ENCODE measurements around the gene TIAM2. TPM values are rescaled to one million over a fixed set of nuclear protein-coding genes. Genes with fewer than 3 reads are reported as not detected.
A peak's percentile ranks its signal among the peaks of the same experiment; 100 is the strongest.

Gene TIAM2
- total RNA-seq, 2 donors from 2014 or later = 5.1 to 6.7 TPM

DNA sequence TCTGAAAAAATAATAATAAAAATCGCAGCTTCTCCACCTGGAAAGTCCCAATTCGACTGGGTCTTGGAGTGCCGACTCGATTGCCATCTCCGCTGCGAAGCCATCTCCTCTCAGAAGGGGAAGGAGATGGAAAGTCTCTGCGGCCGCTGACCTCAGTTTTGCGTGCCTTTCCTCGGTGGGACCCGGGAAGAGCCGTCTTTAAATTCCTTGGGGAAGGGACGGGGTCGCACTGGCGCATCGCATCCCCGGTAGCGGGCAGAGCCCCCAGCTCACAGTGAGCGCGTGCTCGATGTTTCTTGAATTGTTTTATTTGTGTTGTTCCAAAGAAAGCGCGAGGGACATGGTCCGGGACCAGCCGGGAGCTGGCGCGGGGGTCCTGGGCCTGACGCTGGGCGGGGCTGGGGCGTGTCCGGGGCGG is 270 bp upstream of the TIAM2 start:
- intact Hi-C loops (cut with DNase I) = no loop called here
- no peaks in the 10 kb centered on the region for H3K36me3 ChIP-seq

DNA sequence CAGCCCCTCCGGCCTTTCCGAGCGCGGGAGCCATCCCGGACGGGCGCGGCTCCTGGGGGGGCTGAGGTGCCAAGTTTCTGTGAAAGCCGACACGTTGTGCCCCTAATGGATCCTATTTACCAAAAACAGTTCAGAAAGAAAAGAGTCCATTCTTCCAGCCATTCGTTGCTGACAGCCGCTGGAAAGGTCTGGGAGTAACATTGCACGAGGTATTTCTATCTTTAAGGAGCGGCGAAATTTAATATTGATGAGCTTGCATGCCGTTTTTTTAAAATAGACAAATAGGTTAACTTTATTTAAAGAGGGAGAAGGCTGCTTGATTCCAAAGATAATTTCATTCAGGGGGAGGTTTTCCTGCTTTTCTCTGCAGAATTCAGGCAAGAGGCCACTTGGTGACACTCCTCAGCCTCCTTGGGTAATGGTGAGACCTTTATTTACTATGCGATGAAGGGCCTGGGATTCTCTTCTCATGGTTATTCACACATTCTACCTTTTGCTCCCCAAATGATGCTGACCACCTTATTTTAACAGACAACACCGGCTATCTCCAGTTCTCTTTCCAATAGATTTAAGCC is 988 bp downstream of the TIAM2 start:
- no peak overlapping the region for H3K27ac ChIP-seq
- H3K27me3 ChIP-seq = peaks cover 15% of the 10 kb centered on the region
- TF ChIP-seq, protein P1, sequence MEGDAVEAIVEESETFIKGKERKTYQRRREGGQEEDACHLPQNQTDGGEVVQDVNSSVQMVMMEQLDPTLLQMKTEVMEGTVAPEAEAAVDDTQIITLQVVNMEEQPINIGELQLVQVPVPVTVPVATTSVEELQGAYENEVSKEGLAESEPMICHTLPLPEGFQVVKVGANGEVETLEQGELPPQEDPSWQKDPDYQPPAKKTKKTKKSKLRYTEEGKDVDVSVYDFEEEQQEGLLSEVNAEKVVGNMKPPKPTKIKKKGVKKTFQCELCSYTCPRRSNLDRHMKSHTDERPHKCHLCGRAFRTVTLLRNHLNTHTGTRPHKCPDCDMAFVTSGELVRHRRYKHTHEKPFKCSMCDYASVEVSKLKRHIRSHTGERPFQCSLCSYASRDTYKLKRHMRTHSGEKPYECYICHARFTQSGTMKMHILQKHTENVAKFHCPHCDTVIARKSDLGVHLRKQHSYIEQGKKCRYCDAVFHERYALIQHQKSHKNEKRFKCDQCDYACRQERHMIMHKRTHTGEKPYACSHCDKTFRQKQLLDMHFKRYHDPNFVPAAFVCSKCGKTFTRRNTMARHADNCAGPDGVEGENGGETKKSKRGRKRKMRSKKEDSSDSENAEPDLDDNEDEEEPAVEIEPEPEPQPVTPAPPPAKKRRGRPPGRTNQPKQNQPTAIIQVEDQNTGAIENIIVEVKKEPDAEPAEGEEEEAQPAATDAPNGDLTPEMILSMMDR (IDR thresholded peaks at IDR 0.05) = no peak
- intact Hi-C loops (cut with DNase I) = no loop called here
- H3K4me1 ChIP-seq = no peaks in the 10 kb centered on the region
- DNase-seq = no peak
- peak overlapping the region; percentile 26 to 46 for H3K9ac ChIP-seq (ENCODE audit: low read depth in 2 of 2, low read length in 2 of 2)
- H3K9me3 ChIP-seq = no peaks in the 10 kb centered on the region
- peak overlapping the region; percentile 46 for H3K4me3 ChIP-seq
- no peaks in the 10 kb centered on the region for H3K36me3 ChIP-seq

More for the DNA sequence above, 270 bp upstream of the TIAM2 start:
- no peak overlapping the region for H3K27ac ChIP-seq
- peaks cover 15% of the 10 kb centered on the region for H3K27me3 ChIP-seq
- H3K4me3 ChIP-seq = peak overlapping the region; percentile 46
- no peaks in the 10 kb centered on the region for H3K4me1 ChIP-seq
- TF ChIP-seq, protein P1 (IDR thresholded peaks at IDR 0.05) = no peak
- no peaks in the 10 kb centered on the region for H3K9me3 ChIP-seq
- H3K9ac ChIP-seq (ENCODE audit: low read depth in 2 of 2, low read length in 2 of 2) = no peak overlapping the region
- DNase-seq = no peak

DNA sequence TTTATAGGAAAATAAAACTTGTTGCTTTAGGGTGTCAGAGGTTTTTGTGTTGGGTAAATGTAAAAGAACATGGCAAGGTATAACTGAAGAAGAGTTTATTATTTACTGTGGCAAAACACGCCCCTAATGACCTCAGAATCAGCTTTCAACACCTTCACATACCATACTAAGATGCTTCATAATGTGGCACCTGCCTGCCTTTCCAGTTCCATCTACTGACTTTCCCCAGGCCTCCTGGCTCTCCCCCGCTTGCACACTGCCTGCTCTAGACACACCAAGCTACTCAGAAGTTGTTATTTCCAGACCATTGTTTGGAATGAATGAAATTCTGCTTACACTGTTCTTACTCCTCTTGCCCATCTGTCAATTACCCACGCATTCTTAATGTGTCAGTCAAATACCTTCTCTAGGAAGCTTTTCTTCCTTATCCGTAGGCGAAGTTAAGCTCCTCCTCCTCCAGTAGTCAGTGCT is 1.8 kb downstream of the TIAM2 start:
- H3K27ac ChIP-seq = no peak overlapping the region
- H3K4me3 ChIP-seq = no peak overlapping the region
- H3K4me1 ChIP-seq = no peaks in the 10 kb centered on the region
- TF ChIP-seq, protein P1 (IDR thresholded peaks at IDR 0.05) = no peak
- H3K27me3 ChIP-seq = peaks cover 15% of the 10 kb centered on the region
- H3K36me3 ChIP-seq = no peaks in the 10 kb centered on the region
- H3K9ac ChIP-seq (ENCODE audit: low read depth in 2 of 2, low read length in 2 of 2) = no peak overlapping the region
- intact Hi-C loops (cut with DNase I) = no loop called here
- DNase-seq = no peak
- H3K9me3 ChIP-seq = no peaks in the 10 kb centered on the region

DNA sequence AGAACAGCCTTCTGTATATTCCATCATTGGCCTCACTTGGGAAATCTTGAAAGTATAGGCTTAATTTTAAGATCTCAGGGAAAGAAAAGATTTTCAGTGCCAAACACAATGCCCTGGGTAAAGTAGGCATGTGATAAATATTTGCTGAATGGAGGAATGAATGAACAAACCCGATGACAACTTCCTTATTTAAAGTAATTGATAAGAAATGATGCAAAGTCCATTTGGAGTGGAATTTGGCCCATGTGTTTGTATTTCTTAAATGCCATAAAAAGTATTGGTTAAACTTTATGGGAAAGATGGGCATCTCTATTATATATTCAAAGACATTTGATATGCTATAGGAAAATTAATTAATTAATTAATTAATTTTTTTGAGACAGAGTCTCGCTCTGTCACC is 3.7 kb downstream of the TIAM2 start:
- Histone ChIP-seq H3K27ac (no peak overlapping the region), H3K36me3 (no peaks in the 10 kb centered on the region), H3K27me3 (peaks cover 15% of the 10 kb centered on the region), H3K9me3 (no peaks in the 10 kb centered on the region), H3K4me1 (no peaks in the 10 kb centered on the region), H3K4me3 (no peak overlapping the region), H3K9ac (ENCODE audit: low read depth in 2 of 2, low read length in 2 of 2) (no peak overlapping the region)
- TF ChIP-seq, protein P1 (IDR thresholded peaks at IDR 0.05) = no peak
- intact Hi-C loops (cut with DNase I) = no loop called here
- no peak for DNase-seq

DNA sequence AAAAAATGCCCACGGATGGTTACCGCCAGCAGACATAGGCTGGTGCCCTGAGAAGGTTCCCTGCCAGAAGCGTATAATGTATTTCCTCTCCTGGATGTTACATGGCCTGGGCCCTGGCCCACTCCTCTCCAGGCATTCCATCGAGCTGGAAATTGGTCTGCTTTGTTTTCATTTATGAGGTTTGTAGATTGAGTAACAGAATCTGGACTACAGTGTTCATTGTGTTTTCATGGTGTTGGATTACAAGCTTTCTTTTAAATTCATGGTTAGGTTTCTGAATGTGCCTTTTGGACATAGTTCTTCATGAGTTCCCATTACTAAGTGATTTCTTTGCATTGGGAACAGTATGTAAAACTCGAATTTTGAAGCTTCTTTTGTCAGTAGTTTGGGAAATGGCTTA is 6.4 kb downstream of the TIAM2 start:
- no peaks in the 10 kb centered on the region for H3K9me3 ChIP-seq
- intact Hi-C loops (cut with DNase I) = no loop called here
- H3K4me1 ChIP-seq = no peaks in the 10 kb centered on the region
- TF ChIP-seq, protein P1 (IDR thresholded peaks at IDR 0.05) = no peak
- DNase-seq = no peak
- H3K27me3 ChIP-seq = peaks cover 6% of the 10 kb centered on the region
- H3K4me3 ChIP-seq = no peak overlapping the region
- no peak overlapping the region for H3K9ac ChIP-seq (ENCODE audit: low read depth in 2 of 2, low read length in 2 of 2)
- H3K36me3 ChIP-seq = no peaks in the 10 kb centered on the region
- no peak overlapping the region for H3K27ac ChIP-seq
